ENCODE results near the gene NDUFS6.
A peak's percentile ranks its signal among the peaks of the same experiment; 100 is the strongest.

The NDUFS6 gene

DNA sequence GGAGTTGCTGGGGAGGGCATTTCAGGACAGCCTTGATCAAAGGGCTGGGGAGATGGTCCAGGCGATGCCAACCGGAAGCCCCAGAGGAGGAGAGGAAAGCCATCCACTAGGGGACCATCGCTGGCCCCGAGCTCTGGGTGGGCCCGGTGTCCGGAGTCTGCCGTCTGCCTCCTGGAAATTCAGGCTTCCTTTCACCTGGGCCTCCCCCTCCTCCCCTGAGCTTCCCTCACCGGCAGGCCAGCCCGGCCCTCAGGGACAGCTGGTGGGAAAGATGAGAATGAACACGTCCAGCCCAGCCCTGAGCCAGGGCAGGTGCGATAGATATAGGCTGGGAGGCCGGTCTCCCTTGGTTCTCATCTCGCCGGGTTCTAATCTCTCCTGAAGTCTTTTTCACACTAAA is 64.3 kb downstream of the NDUFS6 start:
- TF ChIP-seq, protein P1, sequence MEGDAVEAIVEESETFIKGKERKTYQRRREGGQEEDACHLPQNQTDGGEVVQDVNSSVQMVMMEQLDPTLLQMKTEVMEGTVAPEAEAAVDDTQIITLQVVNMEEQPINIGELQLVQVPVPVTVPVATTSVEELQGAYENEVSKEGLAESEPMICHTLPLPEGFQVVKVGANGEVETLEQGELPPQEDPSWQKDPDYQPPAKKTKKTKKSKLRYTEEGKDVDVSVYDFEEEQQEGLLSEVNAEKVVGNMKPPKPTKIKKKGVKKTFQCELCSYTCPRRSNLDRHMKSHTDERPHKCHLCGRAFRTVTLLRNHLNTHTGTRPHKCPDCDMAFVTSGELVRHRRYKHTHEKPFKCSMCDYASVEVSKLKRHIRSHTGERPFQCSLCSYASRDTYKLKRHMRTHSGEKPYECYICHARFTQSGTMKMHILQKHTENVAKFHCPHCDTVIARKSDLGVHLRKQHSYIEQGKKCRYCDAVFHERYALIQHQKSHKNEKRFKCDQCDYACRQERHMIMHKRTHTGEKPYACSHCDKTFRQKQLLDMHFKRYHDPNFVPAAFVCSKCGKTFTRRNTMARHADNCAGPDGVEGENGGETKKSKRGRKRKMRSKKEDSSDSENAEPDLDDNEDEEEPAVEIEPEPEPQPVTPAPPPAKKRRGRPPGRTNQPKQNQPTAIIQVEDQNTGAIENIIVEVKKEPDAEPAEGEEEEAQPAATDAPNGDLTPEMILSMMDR (conservative IDR thresholded peaks at IDR 0.05), result no peak
- H3K27ac ChIP-seq, result peak overlapping the region; percentile 32; the same call in 1 of the 2 replicates

All from VCaP (cell line).